HG02610 (cell line): ENCODE results near the gene DOK1.

ENCODE experiments used
- ATAC-seq: cut with Tn5 transposase; IDR thresholded peaks from one replicate; pipeline ENCODE4 v1.9.1; 2021; ENCODE audit warnings: mild to moderate bottlenecking, moderate library complexity; ENCODE audit not compliant: unreplicated experiment

Gene DOK1

GRCh38 chr2:74553892-74554819 is at the start of gene DOK1, which contains the start of gene LOXL3:
Gene DOK1, plus strand, starts transcription at chr2:74554720. Its CDS starts 35 bp downstream, at chr2:74554755.
Gene LOXL3, minus strand, starts transcription at chr2:74553942. Its CDS starts 1,308 bp downstream, at chr2:74552634.
- ATAC-seq, result peak; percentile 48

- ATAC-seq, result no peak
Observed at GRCh38 chr2:74505448-74506246, 48.9 kb upstream of the DOK1 start.

GRCh38 chr2:74507145-74507925 is 47.2 kb upstream of the DOK1 start, which contains the start of gene PCGF1:
Gene PCGF1, minus strand, starts transcription at chr2:74507695. Its CDS starts 27 bp downstream, at chr2:74507668.
- ATAC-seq, result peak; percentile 88

DNA sequence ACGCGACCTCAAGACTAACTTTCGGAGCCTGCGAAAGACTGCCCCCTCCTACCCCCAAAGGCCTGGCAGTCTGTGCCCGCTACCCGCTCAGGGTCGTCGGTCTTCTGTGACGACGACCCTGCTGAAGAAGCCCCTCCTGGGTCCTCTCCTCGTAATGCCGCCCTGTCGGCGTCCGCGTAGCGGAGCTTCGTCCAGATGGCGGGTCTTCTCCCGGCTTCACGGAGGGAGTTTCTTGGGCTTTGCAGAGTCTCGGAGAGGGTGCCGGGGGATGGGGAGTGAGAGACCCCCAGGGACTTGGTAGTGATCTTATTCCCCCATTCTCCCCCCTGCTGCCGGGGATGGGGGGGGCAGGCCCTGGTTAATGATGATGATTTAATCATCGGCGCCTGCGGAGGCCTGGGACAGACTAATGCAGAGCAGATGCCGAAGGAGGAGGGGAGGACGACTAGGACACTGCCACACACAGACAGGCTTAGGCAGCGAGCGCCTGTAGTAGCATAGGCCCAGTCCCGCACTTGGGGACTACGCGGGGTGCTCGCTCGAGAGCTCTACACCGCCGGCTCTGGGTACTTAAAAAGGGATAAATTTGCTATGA is 46.5 kb upstream of the DOK1 start:
- peak; percentile 3 for ATAC-seq

- no peak for ATAC-seq
Observed at GRCh38 chr2:74510272-74510671, 44.2 kb upstream of the DOK1 start.

DNA sequence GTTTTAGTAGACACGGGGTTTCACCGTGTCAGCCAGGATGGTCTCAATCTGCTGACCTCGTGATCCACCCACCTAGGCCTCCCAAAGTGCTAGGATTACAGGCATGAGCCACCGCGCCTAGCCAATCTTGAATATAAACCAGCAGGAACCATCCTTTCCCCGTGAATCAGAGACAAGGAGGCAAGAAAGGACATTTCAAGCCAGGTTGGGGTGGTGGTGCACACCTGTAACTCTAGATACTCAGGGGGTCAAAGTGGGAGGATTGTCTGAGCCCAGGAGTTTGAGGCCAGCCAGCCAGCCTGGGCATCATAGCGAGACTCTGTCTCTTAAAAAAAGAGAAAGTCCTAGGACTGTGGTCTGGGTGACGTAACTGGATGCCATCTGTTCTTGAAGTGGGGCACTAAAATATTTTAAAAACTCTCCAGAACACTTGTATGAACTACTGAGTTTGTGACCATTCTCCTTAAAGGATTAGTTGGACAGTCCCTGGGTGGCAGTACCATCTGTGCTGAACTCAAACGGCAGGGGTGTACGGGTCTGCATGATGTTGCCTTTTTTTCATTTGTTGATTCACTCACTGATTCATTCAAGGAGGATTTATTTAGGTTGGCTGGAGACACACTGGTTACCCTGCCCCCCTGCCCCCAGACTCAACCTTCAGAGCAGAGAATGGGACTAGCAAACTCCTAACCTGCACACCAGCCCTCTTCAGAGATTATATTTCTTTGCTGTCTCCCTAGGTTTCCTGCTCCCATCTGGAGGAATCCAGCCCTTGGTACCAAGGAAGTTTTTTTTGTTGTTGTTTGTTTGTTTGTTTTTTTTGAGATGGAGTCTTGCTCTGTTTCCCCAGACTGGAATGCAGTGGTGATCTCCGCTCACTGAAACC is 43.2 kb upstream of the DOK1 start:
- no peak for ATAC-seq

DNA sequence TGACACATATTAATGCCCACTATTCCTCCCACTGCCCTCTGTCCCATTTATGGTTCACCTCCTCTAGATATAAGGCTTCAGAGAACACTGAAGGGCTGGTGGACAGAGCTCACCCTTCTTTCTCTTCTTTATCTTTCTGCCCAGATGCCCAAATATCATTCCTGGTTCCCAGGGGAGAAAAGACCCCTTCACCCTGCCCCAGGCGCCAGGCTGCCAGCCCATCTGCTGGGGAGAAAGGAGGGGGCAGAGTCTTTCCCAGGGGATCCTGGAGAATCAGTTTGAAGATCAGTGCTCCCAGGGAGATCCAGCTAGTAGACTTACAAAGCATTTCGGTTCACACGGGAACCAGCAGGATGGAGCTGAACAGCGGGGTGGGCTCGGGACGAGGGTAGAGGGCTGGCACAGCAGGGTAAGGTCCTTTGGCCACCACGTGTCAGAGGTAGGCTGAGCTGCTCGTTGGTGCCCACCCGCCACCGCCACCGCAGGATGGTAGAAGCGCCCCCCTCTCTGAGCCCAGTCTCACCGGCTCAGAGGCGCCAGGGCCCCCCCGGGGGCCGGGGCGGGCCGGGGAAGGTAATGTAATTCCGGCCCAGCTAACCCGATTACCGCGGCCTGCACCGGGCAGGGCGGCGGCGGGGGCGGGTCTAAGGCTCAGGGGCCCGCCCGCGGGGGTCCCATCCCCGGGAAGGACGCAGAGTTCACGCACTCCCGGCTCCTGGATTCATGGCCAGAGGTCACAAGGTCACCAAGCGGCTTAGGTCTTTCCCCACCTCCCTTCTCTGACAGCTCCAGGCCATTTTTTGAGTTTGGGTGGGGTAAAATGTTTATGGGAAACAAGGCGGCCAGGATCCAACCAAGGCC is 41.5 kb upstream of the DOK1 start:
- ATAC-seq, result no peak

GRCh38 chr2:74513605-74514367 is 40.7 kb upstream of the DOK1 start:
- ATAC-seq, result no peak

- no peak for ATAC-seq
Observed at GRCh38 chr2:74514368-74515270, 39.9 kb upstream of the DOK1 start, which contains the start of gene TLX2. Gene TLX2, plus strand, starts transcription at chr2:74514450. Its CDS starts 357 bp downstream, at chr2:74514807.

- ATAC-seq, result no peak
Observed at GRCh38 chr2:74515271-74515980, 39.1 kb upstream of the DOK1 start.

GRCh38 chr2:74515981-74516633 is 38.4 kb upstream of the DOK1 start:
- peak; percentile 61 for ATAC-seq

DNA sequence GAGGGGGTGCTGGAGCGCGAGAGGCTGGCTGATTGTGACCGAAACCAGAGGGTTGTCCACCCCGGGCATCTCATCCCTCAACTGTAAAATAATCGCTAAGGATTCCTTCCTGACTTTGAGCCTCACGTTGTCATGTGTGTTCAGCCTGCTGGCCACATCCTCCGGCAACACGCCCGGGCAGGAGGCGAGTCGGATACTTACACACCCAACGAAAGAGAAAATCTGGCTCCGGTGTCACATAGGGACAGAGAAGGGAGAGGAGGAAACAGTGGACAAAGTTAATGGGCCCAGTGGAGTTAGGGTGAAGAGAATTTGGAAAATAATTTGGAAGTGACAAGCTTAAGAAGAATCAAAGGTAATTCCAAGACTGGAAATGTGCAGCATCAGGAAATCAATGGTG is 37.9 kb upstream of the DOK1 start:
- no peak for ATAC-seq

DNA sequence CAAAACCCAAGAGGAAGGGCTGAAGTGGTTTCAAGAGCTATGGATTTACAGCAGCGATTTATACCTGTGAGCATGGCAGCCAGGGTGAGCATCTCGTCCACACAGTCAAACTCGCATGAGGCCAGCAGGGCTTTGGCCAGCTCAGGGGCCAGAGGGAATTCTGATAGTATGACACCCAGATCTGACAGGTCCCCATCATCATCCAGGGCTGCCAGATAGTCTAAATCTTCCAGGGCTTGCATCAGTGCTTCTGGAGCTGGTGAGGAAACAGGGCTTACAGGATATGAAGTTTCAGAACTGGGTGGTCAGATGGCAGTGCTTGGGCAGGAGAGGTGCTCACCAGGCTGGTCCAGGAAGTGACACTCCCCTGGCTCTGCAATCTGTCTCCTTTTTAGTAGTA is 32.0 kb upstream of the DOK1 start:
- ATAC-seq, result no peak

DNA sequence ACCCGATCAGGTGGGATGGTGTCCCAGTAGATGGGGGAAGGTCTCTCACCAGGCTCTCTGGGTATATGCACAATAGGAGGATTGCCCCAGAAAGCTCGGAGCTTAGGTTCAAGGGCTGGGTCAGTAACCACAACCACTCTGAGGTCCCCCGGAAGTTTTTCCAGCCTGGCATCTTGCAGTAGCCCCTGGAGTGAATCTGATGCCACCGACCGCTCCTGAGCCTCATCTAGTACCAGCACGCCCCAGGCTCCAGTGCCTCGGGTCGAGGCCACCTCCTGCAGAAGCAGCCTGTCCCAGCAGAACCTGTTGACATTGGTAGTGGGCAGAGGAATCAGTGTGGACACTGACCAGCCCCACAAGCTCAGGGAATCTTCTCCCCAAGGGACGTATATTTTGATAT is 30.5 kb upstream of the DOK1 start:
- no peak for ATAC-seq

DNA sequence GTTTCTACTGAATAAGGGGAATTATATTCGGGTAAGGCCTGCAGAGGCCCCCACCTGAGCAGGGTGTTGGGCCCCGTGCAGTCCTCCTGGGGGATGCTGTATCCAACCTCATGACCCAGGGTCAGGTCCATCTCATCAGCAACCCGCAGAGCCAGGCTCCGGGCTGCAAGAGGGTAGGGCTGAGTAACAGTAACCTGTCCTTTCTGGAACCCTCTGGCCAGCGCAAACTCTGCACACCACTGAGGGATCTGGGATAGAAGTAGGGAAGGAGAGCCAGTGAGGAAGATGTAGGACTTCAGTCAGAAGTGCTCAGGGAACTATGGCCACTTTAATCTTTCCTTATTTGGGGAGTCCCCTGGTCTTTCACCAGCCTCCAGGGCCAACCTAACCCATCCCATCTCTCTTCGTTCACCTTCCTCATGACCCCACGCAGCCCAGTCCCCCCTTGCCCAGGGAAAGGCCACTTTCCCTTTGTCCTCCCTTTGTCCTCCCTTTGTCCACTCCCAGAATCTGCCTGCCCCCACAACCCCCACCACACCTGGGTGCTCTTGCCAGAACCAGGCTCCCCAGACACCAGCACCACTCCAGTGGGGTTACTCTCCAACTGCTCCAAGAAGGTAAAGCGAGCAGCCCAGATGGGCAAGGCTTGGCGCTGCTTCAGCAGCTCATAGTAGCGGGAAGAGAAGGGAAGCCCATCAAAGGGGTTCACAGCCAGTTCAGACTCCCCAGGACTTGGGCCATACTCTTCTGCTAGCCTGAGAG is 29.4 kb upstream of the DOK1 start:
- no peak for ATAC-seq
